Right atrium auricular region (tissue), 2 donors: ENCODE measurements around the gene OMG. TPM values are rescaled to one million over a fixed set of nuclear protein-coding genes. Genes with fewer than 3 reads are reported as not detected.
"Not testable (repeated sequence)": the region's sequence is repeated elsewhere in the genome, so short reads cannot be mapped to it uniquely, and the experiment has no call there.

Experiments
- DNase-seq: peaks from one replicate; pipeline ENCODE4 v3.0.0-alpha.2; 2019; ENCODE audit warnings: low spot score
- H3K27ac ChIP-seq, 2 donors: fragments of 200-600 bp; sonication (generic); 1 replicate in 1 of 2; 2 replicates in 1 of 2; pipeline ENCODE4 v1.5.1; 2016 to 2019
- H3K27me3 ChIP-seq, 2 donors: fragments of 200-600 bp; sonication (generic); one replicate each; pipeline versions ENCODE4 v1.5.1 to v1.6.0; 2017 to 2019
- H3K36me3 ChIP-seq: fragments of 200-600 bp; sonication (generic); one replicate; pipeline ENCODE4 v1.5.1; 2016
- H3K4me1 ChIP-seq, 2 donors: fragments of 200-600 bp; sonication (generic); one replicate each; pipeline versions ENCODE4 v1.5.1 to v1.6.0; 2017 to 2019
- H3K4me3 ChIP-seq, 2 donors: fragments of 200-600 bp; sonication (generic); 1 replicate in 1 of 2; 2 replicates in 1 of 2; pipeline ENCODE4 v1.5.1; 2017 to 2019; ENCODE audit warnings: mild to moderate bottlenecking in 1 of 2, moderate library complexity in 1 of 2
- H3K9me3 ChIP-seq, 2 donors: fragments of 200-600 bp; sonication (generic); one replicate each; pipeline ENCODE4 v1.5.1; 2019
- total RNA-seq, 2 donors: library from RNA; depleted of rRNA; stranded (reverse); fragments of >200 nt; gene quantifications; one replicate each; pipeline ENCODE4 v1.1.0, GENCODE V29; 2016
- TF ChIP-seq, protein P1 (sequence below), 2 donors: fragments of 200-600 bp; sonication (generic); IDR thresholded peaks; one replicate each; pipeline ENCODE4 v1.5.1; 2019; ENCODE audit warnings: antibody characterized with exemption in 2 of 2

The OMG gene
- total RNA-seq, 2 donors from 2014 or later: 0.47 to 0.74 TPM

DNA sequence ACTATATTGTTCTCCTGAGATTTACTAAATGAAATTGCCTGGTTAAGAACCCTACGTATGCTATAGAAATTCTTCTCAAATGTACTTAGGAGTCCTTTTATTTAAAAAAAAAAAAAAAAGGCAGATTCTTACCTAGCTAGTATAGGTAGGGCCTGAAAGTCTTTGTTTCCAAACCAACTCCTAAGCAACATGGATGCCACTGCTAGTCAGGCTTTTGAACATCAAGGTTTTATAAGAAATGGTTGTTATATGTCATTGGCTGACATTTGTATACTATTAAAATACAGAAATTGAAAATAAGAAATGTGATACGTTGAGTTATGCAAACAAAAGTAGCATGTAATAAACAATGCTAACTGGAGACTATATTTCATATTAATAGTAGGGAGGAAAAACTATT, 23.2 kb upstream of the OMG start:
- Histone ChIP-seq H3K9me3 (no peaks in the 10 kb centered on the region), H3K4me3 (no peak overlapping the region), H3K4me1 (peaks cover 0 to 12% of the 10 kb centered on the region in 2 donors), H3K36me3 (no peaks in the 10 kb centered on the region), H3K27me3 (no peaks in the 10 kb centered on the region), H3K27ac (no peak overlapping the region)
- TF ChIP-seq, protein P1, sequence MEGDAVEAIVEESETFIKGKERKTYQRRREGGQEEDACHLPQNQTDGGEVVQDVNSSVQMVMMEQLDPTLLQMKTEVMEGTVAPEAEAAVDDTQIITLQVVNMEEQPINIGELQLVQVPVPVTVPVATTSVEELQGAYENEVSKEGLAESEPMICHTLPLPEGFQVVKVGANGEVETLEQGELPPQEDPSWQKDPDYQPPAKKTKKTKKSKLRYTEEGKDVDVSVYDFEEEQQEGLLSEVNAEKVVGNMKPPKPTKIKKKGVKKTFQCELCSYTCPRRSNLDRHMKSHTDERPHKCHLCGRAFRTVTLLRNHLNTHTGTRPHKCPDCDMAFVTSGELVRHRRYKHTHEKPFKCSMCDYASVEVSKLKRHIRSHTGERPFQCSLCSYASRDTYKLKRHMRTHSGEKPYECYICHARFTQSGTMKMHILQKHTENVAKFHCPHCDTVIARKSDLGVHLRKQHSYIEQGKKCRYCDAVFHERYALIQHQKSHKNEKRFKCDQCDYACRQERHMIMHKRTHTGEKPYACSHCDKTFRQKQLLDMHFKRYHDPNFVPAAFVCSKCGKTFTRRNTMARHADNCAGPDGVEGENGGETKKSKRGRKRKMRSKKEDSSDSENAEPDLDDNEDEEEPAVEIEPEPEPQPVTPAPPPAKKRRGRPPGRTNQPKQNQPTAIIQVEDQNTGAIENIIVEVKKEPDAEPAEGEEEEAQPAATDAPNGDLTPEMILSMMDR (IDR thresholded peaks at IDR 0.05): no peak
- DNase-seq: no peak

DNA sequence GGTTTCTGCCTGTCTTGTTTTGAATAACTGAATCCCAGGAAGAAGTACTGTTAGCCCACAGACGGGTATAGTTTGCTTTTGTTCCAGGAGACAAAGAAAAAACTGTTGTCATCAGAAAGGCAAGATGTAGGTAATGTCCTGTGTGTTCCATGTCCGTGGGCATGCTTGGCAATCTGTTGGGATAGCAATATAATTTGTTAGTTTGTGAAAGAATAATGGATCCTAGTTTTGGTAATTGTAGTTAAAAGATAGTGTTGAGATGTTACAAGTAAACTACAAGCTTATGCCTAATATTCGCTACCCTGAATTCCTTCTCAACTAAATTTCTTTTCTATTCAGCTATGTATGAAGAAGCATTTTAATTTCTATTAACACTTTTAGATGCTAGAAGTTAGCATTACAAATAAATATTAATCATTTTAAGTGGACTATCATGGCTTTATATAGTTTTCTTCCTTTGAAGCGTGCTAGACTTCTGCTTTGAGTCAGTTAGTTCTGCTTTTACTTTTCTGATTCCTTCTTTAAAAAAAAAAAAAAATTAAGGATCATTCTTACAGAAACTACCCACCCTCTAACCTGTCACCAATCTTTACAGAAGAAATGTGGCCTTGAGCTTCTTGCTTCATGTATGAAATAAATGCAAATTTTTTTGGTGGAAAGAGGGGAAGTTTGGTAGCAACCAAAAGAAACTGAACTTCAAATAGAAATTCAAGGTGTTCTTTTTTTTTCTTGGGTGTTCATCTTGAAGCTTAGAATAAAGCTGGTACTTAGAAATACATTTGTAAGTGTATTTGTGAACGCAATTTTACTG, 22.0 kb upstream of the OMG start:
- no peak for DNase-seq
- TF ChIP-seq, protein P1 (IDR thresholded peaks at IDR 0.05): no peak
- Histone ChIP-seq H3K27ac (peak overlapping the region; percentile 57 to 65), H3K27me3 (no peaks in the 10 kb centered on the region), H3K4me3 (peak overlapping the region in 1 of 2 donors; percentile 24), H3K36me3 (no peaks in the 10 kb centered on the region), H3K9me3 (no peaks in the 10 kb centered on the region), H3K4me1 (peaks cover 0 to 12% of the 10 kb centered on the region in 2 donors)

DNA sequence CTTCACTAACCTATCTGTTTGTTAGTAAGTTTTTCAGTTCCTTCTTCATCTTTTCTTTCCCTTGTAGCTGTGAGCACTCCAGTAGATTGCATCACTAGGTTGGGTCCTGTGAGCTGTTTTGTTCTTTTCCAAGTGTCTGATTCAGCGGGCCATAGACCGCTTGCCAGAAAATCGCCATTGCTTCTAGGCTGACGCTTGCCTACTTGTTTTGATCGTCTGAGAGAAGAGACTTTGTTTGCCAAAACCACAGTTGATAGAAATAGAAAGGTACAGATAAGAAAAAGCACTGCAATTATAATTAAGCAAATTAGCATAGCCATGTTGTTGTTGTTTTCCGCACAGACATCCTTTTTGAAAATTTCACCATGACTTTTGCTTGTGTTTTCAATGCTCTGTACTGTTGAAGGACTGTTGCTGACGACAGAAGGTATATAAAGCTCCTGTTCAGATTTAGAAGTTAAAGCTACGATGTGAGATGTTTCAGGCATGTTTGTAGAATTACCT, 21.3 kb upstream of the OMG start:
- peaks cover 0 to 12% of the 10 kb centered on the region in 2 donors for H3K4me1 ChIP-seq
- peak overlapping the region; percentile 57 to 65 for H3K27ac ChIP-seq
- no peaks in the 10 kb centered on the region for H3K9me3 ChIP-seq
- TF ChIP-seq, protein P1 (IDR thresholded peaks at IDR 0.05): no peak
- H3K27me3 ChIP-seq: no peaks in the 10 kb centered on the region
- no peaks in the 10 kb centered on the region for H3K36me3 ChIP-seq
- peak; percentile 76 for DNase-seq
- H3K4me3 ChIP-seq: peak overlapping the region in 1 of 2 donors; percentile 24

DNA sequence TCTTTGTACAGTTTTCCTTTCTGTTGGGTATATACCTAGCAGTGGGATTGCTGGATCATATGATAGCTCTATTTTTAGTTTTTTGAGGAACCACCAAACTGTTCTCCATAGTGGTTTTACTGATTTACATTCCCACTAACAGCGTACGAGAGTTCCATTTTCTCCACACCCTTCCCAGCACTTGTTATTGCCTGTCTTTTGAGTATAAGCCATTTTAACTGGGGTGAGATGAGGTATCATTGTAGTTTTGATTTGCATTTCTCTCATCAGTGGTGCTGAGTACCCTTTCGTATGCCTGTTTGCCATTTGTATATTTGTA, 17.7 kb upstream of the OMG start:
- Histone ChIP-seq H3K4me3 (no peak overlapping the region), H3K27ac (peak overlapping the region in 1 of 2 donors; percentile 40)

DNA sequence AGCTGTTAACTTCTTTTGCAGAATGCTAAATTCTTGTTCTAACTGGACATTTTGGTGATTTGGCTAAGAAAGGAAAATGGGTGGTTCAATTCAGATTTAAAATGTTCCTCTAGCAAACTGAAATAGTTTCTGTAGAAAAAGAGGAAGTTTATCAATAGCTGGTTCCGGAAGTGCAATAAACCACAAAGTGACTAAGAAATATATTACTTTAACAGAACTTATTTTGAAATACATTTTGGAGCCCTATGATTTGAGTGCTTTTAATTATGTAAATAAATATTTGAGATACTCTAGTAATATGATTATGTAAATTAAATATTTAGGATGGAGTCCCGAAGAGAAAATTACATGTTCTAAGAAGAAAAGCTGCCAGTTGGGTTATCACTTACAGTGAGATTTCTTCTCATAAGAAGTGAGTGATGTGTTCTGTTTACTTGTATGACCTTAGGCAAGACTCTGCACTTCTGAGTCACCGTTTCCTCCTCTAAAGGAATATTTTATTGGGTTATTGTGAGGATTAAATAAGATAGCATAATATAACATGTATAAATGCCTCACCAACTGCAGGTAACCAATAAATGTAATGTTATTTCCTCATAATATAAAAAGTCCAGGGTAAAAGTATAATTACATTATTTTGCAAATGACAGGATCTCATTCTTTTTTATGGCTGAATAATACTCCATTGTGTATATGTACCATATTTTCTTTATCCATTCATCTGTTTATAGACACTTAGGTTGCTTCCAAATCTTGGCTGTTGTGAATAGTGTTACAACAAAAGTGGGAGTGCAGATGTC, 17.1 kb upstream of the OMG start, which contains the start of gene EVI2B:
TSS of gene EVI2B (minus strand) at position 73 of the 800 bp plus-strand sequence. CDS start 8,445 bp downstream, outside the sequence.
- TF ChIP-seq, protein P1 (IDR thresholded peaks at IDR 0.05): no peak
- no peak for DNase-seq
- peaks cover 0 to 12% of the 10 kb centered on the region in 2 donors for H3K4me1 ChIP-seq
- H3K27me3 ChIP-seq: no peaks in the 10 kb centered on the region
- H3K9me3 ChIP-seq: no peaks in the 10 kb centered on the region
- H3K36me3 ChIP-seq: no peaks in the 10 kb centered on the region
- peak within 1 kb of the TSS in 1 of 2 donors; percentile 25 for H3K4me3 ChIP-seq
- peak within 1 kb of the TSS in 1 of 2 donors; percentile 40 for H3K27ac ChIP-seq

More for the DNA sequence above, 17.7 kb upstream of the OMG start:
- H3K4me1 ChIP-seq: peaks cover 0 to 12% of the 10 kb centered on the region in 2 donors
- TF ChIP-seq, protein P1 (IDR thresholded peaks at IDR 0.05): no peak
- no peaks in the 10 kb centered on the region for H3K36me3 ChIP-seq
- no peak for DNase-seq
- no peaks in the 10 kb centered on the region for H3K27me3 ChIP-seq
- no peaks in the 10 kb centered on the region for H3K9me3 ChIP-seq

DNA sequence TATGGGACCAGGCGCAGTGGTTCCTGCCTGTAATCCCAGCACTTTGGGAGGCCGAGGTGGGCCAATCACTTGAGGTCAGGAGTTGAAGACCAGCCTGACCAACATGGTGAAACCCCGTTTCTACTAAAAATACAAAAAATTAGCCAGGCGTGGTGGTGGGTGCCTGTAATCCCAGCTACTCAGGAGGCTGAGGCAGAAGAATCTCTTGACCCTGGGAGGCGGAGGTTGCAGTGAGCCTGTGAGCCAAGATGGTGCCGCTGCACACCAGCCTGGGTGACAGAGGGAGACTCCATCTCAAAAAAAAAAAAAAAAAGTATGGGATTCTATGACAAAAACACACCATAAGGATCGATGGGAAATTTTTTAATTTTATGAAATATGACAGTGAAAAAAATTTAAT, 15.2 kb upstream of the OMG start:
- H3K4me3 ChIP-seq, H3K27me3 ChIP-seq: not testable (repeated sequence)

More for the DNA sequence above, 15.2 kb upstream of the OMG start:
- H3K4me1 ChIP-seq, H3K9me3 ChIP-seq, DNase-seq, H3K27ac ChIP-seq, H3K36me3 ChIP-seq: not testable (repeated sequence)
